GM19035 (cell line): Measurements from ENCODE around the gene FAM131B.
A peak's percentile ranks its signal among the peaks of the same experiment; 100 is the strongest.

ENCODE experiments used
- ATAC-seq: cut with Tn5 transposase; IDR thresholded peaks from one replicate; pipeline ENCODE4 v1.9.1; 2021; ENCODE audit not compliant: unreplicated experiment

The FAM131B gene

GRCh38 chr7:143383642-143383957, 21.1 kb upstream of the FAM131B start:
- ATAC-seq: no peak

DNA sequence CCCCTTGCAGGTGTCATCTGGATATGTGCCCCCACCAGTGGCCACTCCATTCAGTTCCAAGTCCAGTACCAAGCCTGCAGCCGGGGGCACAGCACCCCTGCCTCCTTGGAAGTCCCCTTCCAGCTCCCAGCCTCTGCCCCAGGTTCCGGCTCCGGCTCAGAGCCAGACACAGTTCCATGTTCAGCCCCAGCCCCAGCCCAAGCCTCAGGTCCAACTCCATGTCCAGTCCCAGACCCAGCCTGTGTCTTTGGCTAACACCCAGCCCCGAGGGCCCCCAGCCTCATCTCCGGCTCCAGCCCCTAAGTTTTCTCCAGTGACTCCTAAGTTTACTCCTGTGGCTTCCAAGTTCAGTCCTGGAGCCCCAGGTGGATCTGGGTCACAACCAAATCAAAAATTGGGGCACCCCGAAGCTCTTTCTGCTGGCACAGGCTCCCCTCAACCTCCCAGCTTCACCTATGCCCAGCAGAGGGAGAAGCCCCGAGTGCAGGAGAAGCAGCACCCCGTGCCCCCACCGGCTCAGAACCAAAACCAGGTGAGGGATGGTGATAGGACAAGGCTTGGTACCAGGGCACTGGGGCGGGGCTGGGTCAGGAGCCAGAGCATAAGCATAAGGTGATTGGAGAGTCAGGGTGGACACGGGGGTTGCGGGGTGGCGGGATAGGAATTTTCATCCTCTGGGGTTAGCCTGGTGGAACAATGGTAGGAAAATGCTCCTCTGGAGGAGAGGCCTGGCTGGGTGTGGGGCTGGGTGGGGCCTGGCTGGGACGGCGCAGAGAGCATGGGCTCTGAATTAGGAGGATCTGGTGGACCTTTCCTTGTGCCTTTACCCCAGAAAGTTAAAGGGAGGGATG, 20.5 kb upstream of the FAM131B start:
- ATAC-seq: no peak

DNA sequence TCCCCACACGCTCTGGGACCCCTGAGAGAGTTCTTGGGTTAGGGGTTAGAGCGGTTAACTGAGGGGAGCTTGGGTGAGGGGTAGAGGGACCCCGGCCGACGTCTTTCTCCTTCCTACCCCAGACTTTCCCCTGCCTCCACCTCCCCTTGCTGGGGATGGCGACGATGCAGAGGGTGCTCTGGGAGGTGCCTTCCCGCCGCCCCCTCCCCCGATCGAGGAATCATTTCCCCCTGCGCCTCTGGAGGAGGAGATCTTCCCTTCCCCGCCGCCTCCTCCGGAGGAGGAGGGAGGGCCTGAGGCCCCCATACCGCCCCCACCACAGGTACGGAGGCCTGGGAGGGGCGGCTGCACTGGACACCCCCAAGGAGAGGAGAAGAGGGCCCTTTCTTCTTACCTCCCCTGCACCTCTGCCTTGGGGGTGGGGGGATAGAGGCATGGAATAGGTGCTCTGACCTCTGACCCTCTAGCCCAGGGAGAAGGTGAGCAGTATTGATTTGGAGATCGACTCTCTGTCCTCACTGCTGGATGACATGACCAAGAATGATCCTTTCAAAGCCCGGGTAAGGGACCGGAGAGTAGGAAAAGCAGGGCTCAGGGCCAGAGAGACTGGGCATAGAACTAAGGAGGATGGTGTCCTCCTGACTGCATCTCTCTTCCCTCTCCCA, 19.7 kb upstream of the FAM131B start:
- ATAC-seq: no peak

DNA sequence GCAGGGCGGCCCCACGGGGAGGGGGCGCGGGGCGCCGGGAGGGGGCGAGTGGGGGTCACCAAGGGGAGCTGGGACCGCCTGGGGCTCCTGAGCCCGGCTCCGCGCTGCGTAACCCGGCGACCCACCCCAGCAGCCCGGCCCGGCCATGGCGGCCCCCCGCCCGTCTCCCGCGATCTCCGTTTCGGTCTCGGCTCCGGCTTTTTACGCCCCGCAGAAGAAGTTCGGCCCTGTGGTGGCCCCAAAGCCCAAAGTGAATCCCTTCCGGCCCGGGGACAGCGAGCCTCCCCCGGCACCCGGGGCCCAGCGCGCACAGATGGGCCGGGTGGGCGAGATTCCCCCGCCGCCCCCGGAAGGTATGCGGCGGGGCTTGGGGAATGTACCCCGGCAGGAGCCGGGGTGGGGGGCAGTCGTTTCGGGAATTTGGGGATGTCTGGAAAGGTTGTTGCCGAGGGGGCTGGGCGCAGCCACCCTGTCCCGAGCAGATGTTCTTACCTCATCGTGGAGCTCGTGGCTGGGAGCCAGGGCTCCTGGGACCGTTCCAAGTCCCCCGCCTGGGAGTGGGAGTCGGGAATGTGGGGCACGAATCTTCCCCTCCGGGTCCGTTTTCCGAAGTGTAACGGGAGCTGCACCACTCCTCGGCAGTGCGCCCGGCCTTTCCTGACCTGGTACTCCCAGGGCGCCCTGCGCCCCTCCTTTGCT, 19.1 kb upstream of the FAM131B start:
- peak; percentile 18 for ATAC-seq

DNA sequence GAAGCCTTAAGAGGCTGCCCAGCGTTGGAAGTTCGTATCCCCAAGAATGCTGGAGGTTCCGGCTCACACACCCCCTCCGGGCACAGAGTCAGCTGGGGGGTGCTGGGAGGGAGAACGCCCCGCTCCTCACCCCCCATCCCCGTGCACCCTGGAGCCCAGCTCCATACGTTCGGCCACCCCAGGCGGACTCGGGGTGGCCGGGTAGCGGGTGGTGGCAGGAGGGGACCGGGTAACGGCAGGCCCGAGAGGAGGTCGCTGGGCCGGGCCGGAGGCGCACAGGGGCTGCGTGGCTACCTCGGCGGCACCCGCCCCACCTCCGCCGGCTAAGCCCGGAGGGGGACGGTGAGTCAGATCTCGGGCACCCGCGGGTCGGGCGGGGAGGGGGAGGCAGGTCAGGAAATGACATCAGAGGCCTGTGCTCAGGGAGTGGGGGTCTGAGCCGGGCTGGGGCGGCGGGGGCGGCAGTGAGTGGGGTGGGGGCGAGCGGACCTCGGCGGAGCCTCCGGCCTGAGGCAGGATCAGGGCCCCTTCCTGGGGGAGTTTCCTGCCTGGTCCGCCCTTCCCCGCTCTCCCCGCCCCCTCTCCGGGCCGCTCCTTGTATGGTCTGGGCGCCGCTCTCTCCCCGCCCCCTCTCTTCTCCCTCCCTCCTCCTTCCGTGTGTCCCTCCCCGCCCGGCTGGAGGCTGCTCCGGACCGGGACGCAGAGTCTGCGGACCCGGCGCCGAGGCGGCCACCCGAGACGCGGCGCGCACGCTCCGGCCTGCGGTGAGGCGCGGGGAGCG, 18.3 kb upstream of the FAM131B start, which contains the start of gene ZYX:
TSS of gene ZYX (plus strand) at position 700 of the 781 bp plus-strand sequence. CDS start 227 bp downstream, outside the sequence.
- peak; percentile 77 for ATAC-seq

- ATAC-seq: peak; percentile 57
Measured at GRCh38 chr7:143380260-143380645, 17.7 kb upstream of the FAM131B start.

GRCh38 chr7:143379611-143380259, 17.2 kb upstream of the FAM131B start:
- ATAC-seq: peak; percentile 2

GRCh38 chr7:143376396-143376795, 13.9 kb upstream of the FAM131B start:
- ATAC-seq: no peak

GRCh38 chr7:143375298-143376034, 13.0 kb upstream of the FAM131B start:
- ATAC-seq: no peak

GRCh38 chr7:143374561-143374960, 12.0 kb upstream of the FAM131B start:
- no peak for ATAC-seq

- no peak for ATAC-seq
Measured at GRCh38 chr7:143373255-143373794, 10.8 kb upstream of the FAM131B start.

DNA sequence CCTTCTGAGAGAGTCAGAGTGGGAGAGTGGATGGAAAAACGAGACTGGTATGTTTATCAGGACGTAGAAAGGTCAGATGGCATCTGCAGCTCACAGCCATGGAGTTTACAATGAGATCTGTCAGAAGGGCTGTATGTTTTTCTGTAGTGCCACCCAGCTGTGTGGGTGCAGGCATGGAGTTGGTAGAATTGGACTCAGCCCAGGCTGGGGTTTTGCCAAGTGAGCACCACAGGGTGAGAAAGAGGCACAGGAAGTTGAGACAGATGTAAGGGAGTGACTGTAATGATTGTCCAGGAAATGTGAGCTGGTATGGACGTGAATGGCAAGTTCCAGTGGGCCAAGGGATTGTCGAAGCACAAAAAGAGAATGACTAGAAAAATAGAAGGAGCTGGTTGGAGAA, 9.6 kb upstream of the FAM131B start:
- ATAC-seq: no peak

DNA sequence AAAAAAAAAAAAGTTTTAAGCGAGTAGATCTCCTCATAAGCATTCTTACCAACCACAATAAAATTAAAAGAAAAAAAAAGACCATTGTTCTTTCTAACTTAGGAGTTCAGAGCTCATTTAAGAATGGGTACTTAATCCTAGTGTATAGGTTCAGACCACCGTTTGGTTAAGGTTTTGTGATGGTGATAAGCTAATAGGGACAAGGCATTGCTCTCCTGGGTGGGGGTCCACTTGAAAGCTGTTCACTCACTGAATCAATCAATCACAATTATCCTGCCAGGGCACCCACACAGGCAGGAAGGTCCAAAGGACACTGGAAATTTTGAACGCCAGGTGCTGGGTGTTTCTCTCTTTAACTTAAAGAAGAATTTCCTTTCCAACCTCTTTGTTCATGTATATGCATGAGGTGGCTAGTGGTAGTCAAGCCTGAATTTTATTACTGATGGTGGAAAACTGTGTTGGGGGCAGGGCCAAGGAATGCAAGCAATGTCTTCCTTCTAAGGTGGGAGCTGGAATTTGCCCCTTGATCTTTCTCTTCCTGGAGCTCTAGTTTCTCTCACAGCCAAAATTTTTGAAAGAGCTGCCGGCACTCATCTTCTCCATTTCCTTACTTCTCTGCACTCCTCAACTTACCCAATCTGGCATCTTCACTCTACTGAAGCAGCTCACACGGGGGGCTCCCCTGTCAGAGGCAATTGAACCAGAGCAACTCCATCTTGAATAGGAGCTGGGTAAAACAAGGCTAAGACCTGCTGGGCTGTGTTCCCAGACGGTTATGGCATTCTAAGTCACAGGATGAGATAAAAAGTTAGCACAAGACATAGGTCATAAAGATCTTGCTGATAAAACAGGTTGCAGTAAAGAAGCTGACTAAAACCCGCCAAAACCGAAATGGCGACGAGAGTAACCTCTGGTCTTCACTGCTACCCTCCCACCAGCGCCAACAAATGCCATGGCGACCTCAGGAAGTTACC, 7.5 kb upstream of the FAM131B start:
- no peak for ATAC-seq

GRCh38 chr7:143368387-143368786, 5.9 kb upstream of the FAM131B start:
- no peak for ATAC-seq

- no peak for ATAC-seq
Measured at GRCh38 chr7:143367972-143368371, 5.5 kb upstream of the FAM131B start.

GRCh38 chr7:143363016-143363937, 764 bp upstream of the FAM131B start:
- no peak for ATAC-seq

- no peak for ATAC-seq
Measured at GRCh38 chr7:143361552-143362130, 872 bp downstream of the FAM131B start.
